ENCODE data around the gene CARMIL1.

CARMIL1 gene

GRCh38 chr6:25649611-25650010, 370.4 kb downstream of the CARMIL1 start:
- peak overlapping the region; percentile 84 for H3K27ac ChIP-seq
- TF ChIP-seq, protein P1, sequence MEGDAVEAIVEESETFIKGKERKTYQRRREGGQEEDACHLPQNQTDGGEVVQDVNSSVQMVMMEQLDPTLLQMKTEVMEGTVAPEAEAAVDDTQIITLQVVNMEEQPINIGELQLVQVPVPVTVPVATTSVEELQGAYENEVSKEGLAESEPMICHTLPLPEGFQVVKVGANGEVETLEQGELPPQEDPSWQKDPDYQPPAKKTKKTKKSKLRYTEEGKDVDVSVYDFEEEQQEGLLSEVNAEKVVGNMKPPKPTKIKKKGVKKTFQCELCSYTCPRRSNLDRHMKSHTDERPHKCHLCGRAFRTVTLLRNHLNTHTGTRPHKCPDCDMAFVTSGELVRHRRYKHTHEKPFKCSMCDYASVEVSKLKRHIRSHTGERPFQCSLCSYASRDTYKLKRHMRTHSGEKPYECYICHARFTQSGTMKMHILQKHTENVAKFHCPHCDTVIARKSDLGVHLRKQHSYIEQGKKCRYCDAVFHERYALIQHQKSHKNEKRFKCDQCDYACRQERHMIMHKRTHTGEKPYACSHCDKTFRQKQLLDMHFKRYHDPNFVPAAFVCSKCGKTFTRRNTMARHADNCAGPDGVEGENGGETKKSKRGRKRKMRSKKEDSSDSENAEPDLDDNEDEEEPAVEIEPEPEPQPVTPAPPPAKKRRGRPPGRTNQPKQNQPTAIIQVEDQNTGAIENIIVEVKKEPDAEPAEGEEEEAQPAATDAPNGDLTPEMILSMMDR (conservative IDR thresholded peaks at IDR 0.05), result no peak

GRCh38 chr6:25652007-25652515, 372.9 kb downstream of the CARMIL1 start, which contains the start of gene SCGN:
SCGN (plus strand) TSS chr6:25652215; CDS start chr6:25652404, 189 bp downstream.
- peak within 1 kb of the TSS; percentile 84 for H3K27ac ChIP-seq
- TF ChIP-seq, protein P1 (conservative IDR thresholded peaks at IDR 0.05), result no peak

DNA sequence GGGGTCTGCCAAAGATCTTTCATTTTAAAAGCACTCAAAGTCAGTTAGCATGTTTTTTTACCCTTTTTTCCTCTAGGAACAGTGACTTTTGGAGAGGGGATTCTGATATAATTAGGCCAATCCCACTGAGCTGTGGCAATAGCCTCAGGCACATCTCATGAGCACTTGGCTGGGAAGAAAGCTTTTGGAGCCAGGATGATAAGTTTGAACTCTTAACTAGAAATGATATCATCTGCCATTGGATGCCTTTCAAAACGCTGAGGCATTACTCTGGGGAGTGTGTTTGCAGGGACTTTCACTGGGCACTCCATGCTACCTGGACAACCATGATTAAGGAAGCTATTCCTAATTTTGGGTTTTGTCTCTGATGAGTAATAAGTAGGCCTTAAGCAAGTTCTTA, 376.5 kb downstream of the CARMIL1 start:
- TF ChIP-seq, protein P1 (conservative IDR thresholded peaks at IDR 0.05), result no peak
- H3K27ac ChIP-seq, result peak overlapping the region; percentile 84

- TF ChIP-seq, protein P1 (conservative IDR thresholded peaks at IDR 0.05), result no peak
- H3K27ac ChIP-seq, result peak overlapping the region; percentile 90
Measured at GRCh38 chr6:25659633-25660368, 380.6 kb downstream of the CARMIL1 start.

DNA sequence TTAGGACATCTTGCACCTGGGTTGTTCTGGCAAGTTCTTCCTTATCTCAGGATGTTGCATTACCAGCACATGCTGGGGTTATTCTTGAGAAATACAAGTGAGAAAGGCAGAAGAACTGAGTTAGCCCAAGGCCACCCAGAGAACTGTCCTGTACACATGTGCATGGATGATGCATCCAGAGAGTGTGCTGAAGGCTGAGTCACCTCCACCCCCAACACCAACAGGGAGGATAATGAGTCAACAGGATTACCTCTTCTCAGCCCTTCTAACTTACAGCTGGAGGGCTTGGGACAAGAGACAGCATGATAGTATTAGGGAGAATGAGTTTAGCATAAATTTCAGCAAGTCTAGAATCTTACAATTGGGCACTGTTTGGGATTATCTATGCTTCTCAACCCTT, 381.3 kb downstream of the CARMIL1 start:
- H3K27ac ChIP-seq, result peak overlapping the region; percentile 90
- TF ChIP-seq, protein P1 (conservative IDR thresholded peaks at IDR 0.05), result no peak

DNA sequence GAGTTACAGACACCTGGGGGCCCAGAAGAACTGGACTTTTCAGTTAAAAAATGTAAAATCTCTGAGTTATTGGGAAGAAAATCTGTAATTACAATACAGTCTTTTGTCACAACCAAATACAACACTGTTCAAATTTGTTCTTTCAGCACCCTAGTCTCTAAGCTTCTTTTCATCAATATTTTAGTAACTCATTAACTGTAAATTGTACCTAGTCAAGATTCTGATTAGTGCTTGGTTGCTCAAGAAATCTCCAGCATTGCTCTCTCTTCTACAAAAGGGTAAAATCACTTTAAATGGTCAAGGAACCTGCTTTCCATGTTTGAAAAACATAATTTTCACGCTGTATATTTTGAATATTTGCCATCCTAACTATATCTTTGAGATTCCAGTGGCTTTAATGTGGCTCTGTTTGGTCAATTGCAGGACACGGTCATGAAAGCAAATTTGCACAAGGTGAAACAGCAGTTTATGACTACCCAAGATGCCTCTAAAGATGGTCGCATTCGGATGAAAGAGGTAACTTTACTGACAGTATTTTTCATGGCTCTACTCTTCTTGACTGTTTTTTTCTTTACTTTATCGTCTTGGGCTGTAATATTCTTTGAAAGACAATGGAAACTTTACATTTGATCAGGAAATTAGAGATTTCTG, 382.1 kb downstream of the CARMIL1 start:
- TF ChIP-seq, protein P1 (conservative IDR thresholded peaks at IDR 0.05), result no peak
- H3K27ac ChIP-seq, result peak overlapping the region; percentile 90

- H3K27ac ChIP-seq, result no peak overlapping the region
- TF ChIP-seq, protein P1 (conservative IDR thresholded peaks at IDR 0.05), result no peak
Measured at GRCh38 chr6:25665455-25665854, 386.3 kb downstream of the CARMIL1 start.

Data from VCaP (cell line).